ENCODE results near the gene SF1. TPM values are rescaled to one million over a fixed set of nuclear protein-coding genes. Genes with fewer than 3 reads are reported as not detected.

Gene SF1
- total RNA-seq, 1 donor from 2014 or later, result 460 TPM

GRCh38 chr11:64716473-64717267 is 61.7 kb downstream of the SF1 start:
- no peak overlapping the region for H3K27ac Mint-ChIP-seq
- no peaks in the 10 kb centered on the region for H3K36me3 Mint-ChIP-seq (ENCODE audit: low read depth)
- no peak for DNase-seq (ENCODE audit: low spot score)
- H3K27me3 Mint-ChIP-seq (ENCODE audit: low read depth), result peaks cover 79% of the 10 kb centered on the region
- H3K4me3 Mint-ChIP-seq (ENCODE audit: low read depth), result no peak overlapping the region
- intact Hi-C loops (cut with micrococcal nuclease), result no loop called here
- H3K4me1 Mint-ChIP-seq (ENCODE audit: low read depth), result peaks cover 6% of the 10 kb centered on the region
- no peaks in the 10 kb centered on the region for H3K9me3 Mint-ChIP-seq

DNA sequence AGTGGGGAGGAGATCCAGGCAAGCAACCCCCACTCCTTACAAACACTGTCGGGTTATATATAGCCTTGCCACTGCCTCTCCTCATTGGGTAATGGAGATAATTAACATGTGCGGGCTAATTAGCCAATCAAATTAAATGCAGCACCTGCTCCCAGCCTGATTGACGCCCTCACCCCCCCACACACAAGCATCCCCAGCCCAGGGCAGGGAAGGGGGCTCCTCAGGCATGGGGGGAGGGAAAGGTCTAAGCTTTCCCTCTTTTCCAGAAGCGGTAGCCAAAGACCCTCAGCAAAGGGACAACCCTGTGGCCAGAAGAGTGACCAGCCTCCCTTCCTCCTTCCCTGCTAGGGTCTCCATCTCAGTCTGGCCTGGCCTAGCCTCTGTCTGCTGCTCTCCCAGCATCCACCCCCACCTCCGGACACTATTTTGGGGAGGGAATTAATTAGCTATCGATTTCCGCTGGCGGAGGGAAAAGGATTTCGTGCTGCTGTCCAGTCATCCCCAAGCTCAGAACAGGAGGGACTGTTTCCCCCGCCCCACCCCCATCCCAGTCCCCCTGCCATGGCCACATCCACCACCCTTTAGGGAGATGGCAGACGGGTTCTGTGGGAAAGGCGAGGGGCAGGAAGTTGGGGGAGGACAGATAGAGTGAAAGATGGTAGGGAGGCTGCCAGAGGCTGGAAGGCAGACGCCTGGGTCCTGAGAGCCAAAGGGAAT is 62.4 kb downstream of the SF1 start:
- DNase-seq (ENCODE audit: low spot score), result no peak
- Mint-ChIP-seq H3K9me3 (no peaks in the 10 kb centered on the region), H3K36me3 (ENCODE audit: low read depth) (no peaks in the 10 kb centered on the region), H3K4me1 (ENCODE audit: low read depth) (peaks cover 8% of the 10 kb centered on the region), H3K27ac (no peak overlapping the region), H3K4me3 (ENCODE audit: low read depth) (no peak overlapping the region), H3K27me3 (ENCODE audit: low read depth) (peaks cover 76% of the 10 kb centered on the region)
- intact Hi-C loops (cut with micrococcal nuclease), result no loop called here

GRCh38 chr11:64715110-64715509 is 63.2 kb downstream of the SF1 start:
- Mint-ChIP-seq H3K4me3 (ENCODE audit: low read depth) (no peak overlapping the region), H3K27ac (no peak overlapping the region), H3K9me3 (no peaks in the 10 kb centered on the region), H3K36me3 (ENCODE audit: low read depth) (no peaks in the 10 kb centered on the region), H3K27me3 (ENCODE audit: low read depth) (peaks cover 75% of the 10 kb centered on the region), H3K4me1 (ENCODE audit: low read depth) (peaks cover 8% of the 10 kb centered on the region)
- DNase-seq (ENCODE audit: low spot score), result no peak
- intact Hi-C loops (cut with micrococcal nuclease), result no loop called here

- Mint-ChIP-seq H3K27me3 (ENCODE audit: low read depth) (peaks cover 73% of the 10 kb centered on the region), H3K4me3 (ENCODE audit: low read depth) (no peak overlapping the region), H3K9me3 (no peaks in the 10 kb centered on the region), H3K27ac (no peak overlapping the region), H3K36me3 (ENCODE audit: low read depth) (no peaks in the 10 kb centered on the region), H3K4me1 (ENCODE audit: low read depth) (peaks cover 8% of the 10 kb centered on the region)
- DNase-seq (ENCODE audit: low spot score), result no peak
- intact Hi-C loops (cut with micrococcal nuclease), result no loop called here
These were observed 63.7 kb downstream of the SF1 start for GRCh38 chr11:64714666-64715065.

Other genes starting within 250 kb of the SF1 start
- gene SLC22A11, start 222.6 kb downstream of the SF1 start, total RNA-seq, result not detected in 2 replicates
- not detected in 2 replicates for gene SLC22A12, start 187.3 kb downstream of the SF1 start, total RNA-seq
- gene NRXN2, start 55.3 kb downstream of the SF1 start, total RNA-seq, result 0.05 TPM in 1 of 2 replicates, not detected in the other
- gene RASGRP2, start 34.4 kb downstream of the SF1 start, total RNA-seq, result 19.6 and 20.9 TPM in 2 replicates
- 1.9 and 2.0 TPM in 2 replicates for gene PYGM, start 18.6 kb downstream of the SF1 start, total RNA-seq
- gene MAP4K2, start 24.7 kb upstream of the SF1 start, total RNA-seq, result 72.1 and 77.5 TPM in 2 replicates
- 46.2 and 47.2 TPM in 2 replicates for gene MEN1, start 32.0 kb upstream of the SF1 start, total RNA-seq
- gene CDC42BPG, start 66.1 kb upstream of the SF1 start, total RNA-seq, result 0.07 and 0.32 TPM in 2 replicates
- 107 TPM in 2 replicates for gene EHD1, start 100.1 kb upstream of the SF1 start, total RNA-seq
- gene ATG2A, start 138.7 kb upstream of the SF1 start, total RNA-seq, result 20.7 and 26.1 TPM in 2 replicates
- 13.6 and 16.1 TPM in 2 replicates for gene PPP2R5B, start 146.1 kb upstream of the SF1 start, total RNA-seq
- not detected in 2 replicates for gene GPHA2, start 157.4 kb upstream of the SF1 start, total RNA-seq
- not detected in 2 replicates for gene MAJIN, start 193.6 kb upstream of the SF1 start, total RNA-seq
- 0.09 and 0.16 TPM in 2 replicates for gene BATF2, start 218.4 kb upstream of the SF1 start, total RNA-seq
- 70.0 and 77.0 TPM in 2 replicates for gene ARL2, start 235.6 kb upstream of the SF1 start, total RNA-seq
- gene SNX15, start 248.9 kb upstream of the SF1 start, total RNA-seq, result 19.6 and 22.4 TPM in 2 replicates

Measured in activated T-helper 2 cell treated with anti-CD3 and anti-CD28 coated beads, Interferon-gamma antibody, Interleukin-2, Interleukin-4, amounts not matched to agents 10 μg/mL and 5 μg/mL and 100 μg/mL, durations not matched to agents 14 hours and 24 hours and 36 hours (primary cell).